GM18861 (cell line): Measurements from ENCODE around the gene UBAC2.

ENCODE experiments used
- ATAC-seq: cut with Tn5 transposase; IDR thresholded peaks from one replicate; pipeline ENCODE4 v1.9.1; 2021; ENCODE audit not compliant: unreplicated experiment

UBAC2 gene

GRCh38 chr13:99200432-99201167 lies at the start of gene UBAC2:
TSS of gene UBAC2 (plus strand) at chr13:99200854. CDS start at chr13:99200909, 55 bp downstream.
- ATAC-seq, result peak; percentile 69

GRCh38 chr13:99151516-99151915 lies 49.1 kb upstream of the UBAC2 start:
- ATAC-seq, result peak; percentile 86

- ATAC-seq, result no peak
Measured at GRCh38 chr13:99153219-99153618, 47.4 kb upstream of the UBAC2 start.

GRCh38 chr13:99154064-99154463 lies 46.6 kb upstream of the UBAC2 start:
- no peak for ATAC-seq

- no peak for ATAC-seq
Measured at GRCh38 chr13:99155821-99156220, 44.8 kb upstream of the UBAC2 start.

- ATAC-seq, result no peak
Measured at GRCh38 chr13:99157046-99157445, 43.6 kb upstream of the UBAC2 start.

- no peak for ATAC-seq
Measured at GRCh38 chr13:99158846-99159245, 41.8 kb upstream of the UBAC2 start.

GRCh38 chr13:99159331-99160061 lies 41.2 kb upstream of the UBAC2 start:
- ATAC-seq, result no peak

GRCh38 chr13:99160415-99160814 lies 40.2 kb upstream of the UBAC2 start:
- ATAC-seq, result no peak

- ATAC-seq, result no peak
Measured at GRCh38 chr13:99161512-99161911, 39.1 kb upstream of the UBAC2 start.

- ATAC-seq, result no peak
Measured at GRCh38 chr13:99162567-99163361, 37.9 kb upstream of the UBAC2 start.

GRCh38 chr13:99164226-99164625 lies 36.4 kb upstream of the UBAC2 start:
- ATAC-seq, result no peak

GRCh38 chr13:99165753-99166587 lies 34.7 kb upstream of the UBAC2 start:
- ATAC-seq, result no peak

- no peak for ATAC-seq
Measured at GRCh38 chr13:99172951-99173350, 27.7 kb upstream of the UBAC2 start.

GRCh38 chr13:99173606-99174005 lies 27.0 kb upstream of the UBAC2 start:
- no peak for ATAC-seq

- no peak for ATAC-seq
Measured at GRCh38 chr13:99174533-99175100, 26.0 kb upstream of the UBAC2 start.

GRCh38 chr13:99176309-99177276 lies 24.1 kb upstream of the UBAC2 start:
- peak; percentile 62 for ATAC-seq

GRCh38 chr13:99178636-99179035 lies 22.0 kb upstream of the UBAC2 start:
- ATAC-seq, result peak; percentile 79

GRCh38 chr13:99179460-99179859 lies 21.2 kb upstream of the UBAC2 start:
- no peak for ATAC-seq
